HepG2 (cell line): ENCODE results near the gene TTLL12. TPM values are rescaled to one million over a fixed set of nuclear protein-coding genes. Genes with fewer than 3 reads are reported as not detected.

Experiments
- ETV5 ChIP-seq: IDR thresholded peaks from 2 replicates; pipeline ENCODE4 v1.6.1; 2018; ENCODE audit warnings: missing biosample characterization, missing genetic modification reagents, inconsistent platforms, borderline replicate concordance
- GABPB1 ChIP-seq: IDR thresholded peaks from 2 replicates; pipeline ENCODE4 v1.6.1; 2016; ENCODE audit warnings: mild to moderate bottlenecking, missing genetic modification reagents, moderate library complexity, missing compliant biosample characterization
- HMG20B ChIP-seq: conservative IDR thresholded peaks from 2 replicates; pipeline ENCODE4 v1.6.1; 2016; ENCODE audit warnings: missing genetic modification reagents, missing compliant biosample characterization
- MTF2 ChIP-seq: sonication (generic); formaldehyde crosslinking; IDR thresholded peaks from 2 replicates; pipeline ENCODE4 v1.5.0; 2020; ENCODE audit warnings: missing genetic modification reagents, borderline replicate concordance
- NFKBIZ ChIP-seq: IDR thresholded peaks from 2 replicates; pipeline ENCODE4 v1.6.1; 2018; ENCODE audit warnings: missing genetic modification reagents, missing compliant biosample characterization
- PAX8 ChIP-seq: sonication (generic); formaldehyde crosslinking; IDR thresholded peaks from 2 replicates; pipeline ENCODE4 v1.8.0; 2022; ENCODE audit warnings: mild to moderate bottlenecking, missing genetic modification reagents, borderline replicate concordance
- RAD21 ChIP-seq: fragments of 450-650 bp; formaldehyde crosslinking; IDR thresholded peaks from 2 replicates; pipeline ENCODE4 v1.5.0; 2020; ENCODE audit warnings: mild to moderate bottlenecking
- RBAK ChIP-seq: sonication (generic); formaldehyde crosslinking; IDR thresholded peaks from 2 replicates; pipeline ENCODE4 v1.5.1; 2020; ENCODE audit warnings: mild to moderate bottlenecking, missing genetic modification reagents
- SMAD3 ChIP-seq: sonication (generic); formaldehyde crosslinking; IDR thresholded peaks from 2 replicates; pipeline ENCODE4 v1.4.0; 2020; ENCODE audit warnings: missing genetic modification reagents
- SRSF1 ChIP-seq: fragments of 200-400 bp; formaldehyde crosslinking; optimal IDR thresholded peaks from 2 replicates; pipeline ENCODE3; 2017; ENCODE audit warnings: mild to moderate bottlenecking, low read depth, low read length, moderate library complexity
- TBX3 ChIP-seq: fragments of 450-650 bp; IDR thresholded peaks from 2 replicates; pipeline ENCODE4 v1.6.1; 2017; ENCODE audit warnings: antibody characterized with exemption, mild to moderate bottlenecking, inconsistent platforms, borderline replicate concordance
- TCF7L2 ChIP-seq: IDR thresholded peaks from 2 replicates; pipeline ENCODE4 v1.6.1; 2011; ENCODE audit warnings: mild to moderate bottlenecking, low read depth, low read length, moderate library complexity
- ZBTB8A ChIP-seq: sonication (generic); formaldehyde crosslinking; IDR thresholded peaks from 2 replicates; pipeline ENCODE4 v1.4.0; 2020; ENCODE audit warnings: mild to moderate bottlenecking, low read depth, missing genetic modification reagents, borderline replicate concordance
- ZNF724P ChIP-seq: sonication (generic); formaldehyde crosslinking; IDR thresholded peaks from 2 replicates; pipeline ENCODE4 v1.8.0; 2022; ENCODE audit warnings: missing genetic modification reagents, borderline replicate concordance
- ZNF775 ChIP-seq: sonication (generic); formaldehyde crosslinking; IDR thresholded peaks from 2 replicates; pipeline ENCODE4 v1.4.0; 2020; ENCODE audit warnings: missing genetic modification reagents, mild to moderate bottlenecking, moderate library complexity, borderline replicate concordance
- ZZZ3 ChIP-seq: sonication (generic); formaldehyde crosslinking; IDR thresholded peaks from 2 replicates; pipeline ENCODE4 v1.4.0; 2020; ENCODE audit warnings: missing genetic modification reagents, mild to moderate bottlenecking, borderline replicate concordance
- polyA plus RNA-seq, 8 experiments: library from polyadenylated mRNA; depleted of rRNA in 3 of 8; stranded (reverse) in 7 of 8; unstranded in 1 of 8; fragments of >200 nt; fragmentation: Illumina TruSeq in 4 of 8; extraction: Trizol in 4 of 8; gene quantifications; 2 replicates each; pipeline versions ENCODE4 v1.2.1 to v1.2.3, GENCODE V29; 2011 to 2016; ENCODE audit warnings: low read depth in 4 of 8, missing spikeins in 1 of 8, mixed read lengths in 1 of 8; ENCODE audit not compliant: insufficient read depth in 1 of 8
- total RNA-seq, 5 experiments: library from RNA; depleted of rRNA; stranded (reverse); fragments of >200 nt; fragmentation: Illumina TruSeq; extraction: Trizol; gene quantifications; 2 replicates each; pipeline ENCODE4 v1.2.3, GENCODE V29; 2016; ENCODE audit warnings: low read depth in 1 of 5
- TF ChIP-seq, protein P1 (sequence below): sonication (generic); formaldehyde crosslinking; IDR thresholded peaks from 2 replicates; pipeline ENCODE4 v1.5.0; 2020; ENCODE audit warnings: mild to moderate bottlenecking, missing genetic modification reagents
- TF ChIP-seq, protein P2 (sequence below), 2 experiments: sonication (generic) in 1 of 2; formaldehyde crosslinking in 1 of 2; IDR thresholded peaks; 2 replicates each; pipeline versions ENCODE4 v1.4.0 to v1.6.1; 2016 to 2020; ENCODE audit warnings: borderline replicate concordance in 1 of 2, low read depth in 1 of 2, mild to moderate bottlenecking in 1 of 2, missing genetic modification reagents in 1 of 2
- TF ChIP-seq, protein P3 (sequence below): IDR thresholded peaks from 2 replicates; pipeline ENCODE4 v1.4.0; 2020; ENCODE audit warnings: mild to moderate bottlenecking, missing genetic modification reagents

The TTLL12 gene
- total and polyA plus RNA-seq, 2 of the 13 experiments (the other 11 are each of a cell fraction or from before 2014, with no cell fraction given), result 11.9 to 38.1 TPM

DNA sequence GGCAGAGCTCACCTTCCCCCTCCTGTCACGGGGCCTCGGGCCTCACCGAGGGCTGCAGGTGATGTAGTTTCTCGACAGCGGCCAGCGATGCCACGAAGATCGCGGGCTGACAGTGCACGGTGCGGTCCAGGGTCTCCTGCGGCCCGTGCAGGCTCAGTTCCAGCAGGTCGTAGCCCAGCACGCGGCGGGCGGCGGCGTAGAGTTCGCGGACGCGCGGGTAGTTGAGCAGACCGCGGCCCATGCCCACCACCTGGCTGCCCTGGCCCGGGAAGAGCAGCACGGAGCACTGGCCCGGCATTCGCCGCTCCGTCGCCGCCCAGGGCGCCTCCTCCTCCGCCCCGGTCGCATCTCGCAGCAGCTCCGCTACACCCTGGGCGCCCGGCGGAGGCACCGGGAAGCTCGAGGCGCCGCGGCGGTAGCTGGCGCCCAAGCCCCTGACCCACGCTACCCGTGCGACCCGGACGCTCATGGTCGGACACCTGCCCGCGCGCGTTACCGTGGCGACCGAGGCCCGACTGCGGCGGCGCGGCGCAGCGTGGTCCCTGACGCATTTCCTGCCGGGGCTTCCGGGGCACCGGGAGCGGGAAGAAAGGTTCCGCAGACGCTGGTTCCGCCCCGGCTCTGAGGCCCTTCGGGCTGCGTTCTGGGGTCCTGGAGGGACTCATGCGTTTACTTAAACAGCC, 43.9 kb downstream of the TTLL12 start, which contains the start of gene MCAT (continued):
- peak; percentile 79 for TF ChIP-seq ETV5
- TF ChIP-seq, protein P1, sequence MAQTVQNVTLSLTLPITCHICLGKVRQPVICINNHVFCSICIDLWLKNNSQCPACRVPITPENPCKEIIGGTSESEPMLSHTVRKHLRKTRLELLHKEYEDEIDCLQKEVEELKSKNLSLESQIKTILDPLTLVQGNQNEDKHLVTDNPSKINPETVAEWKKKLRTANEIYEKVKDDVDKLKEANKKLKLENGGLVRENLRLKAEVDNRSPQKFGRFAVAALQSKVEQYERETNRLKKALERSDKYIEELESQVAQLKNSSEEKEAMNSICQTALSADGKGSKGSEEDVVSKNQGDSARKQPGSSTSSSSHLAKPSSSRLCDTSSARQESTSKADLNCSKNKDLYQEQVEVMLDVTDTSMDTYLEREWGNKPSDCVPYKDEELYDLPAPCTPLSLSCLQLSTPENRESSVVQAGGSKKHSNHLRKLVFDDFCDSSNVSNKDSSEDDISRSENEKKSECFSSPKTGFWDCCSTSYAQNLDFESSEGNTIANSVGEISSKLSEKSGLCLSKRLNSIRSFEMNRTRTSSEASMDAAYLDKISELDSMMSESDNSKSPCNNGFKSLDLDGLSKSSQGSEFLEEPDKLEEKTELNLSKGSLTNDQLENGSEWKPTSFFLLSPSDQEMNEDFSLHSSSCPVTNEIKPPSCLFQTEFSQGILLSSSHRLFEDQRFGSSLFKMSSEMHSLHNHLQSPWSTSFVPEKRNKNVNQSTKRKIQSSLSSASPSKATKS (CRISPR knock-in tag), result no peak
- TF ChIP-seq MTF2 (CRISPR knock-in tag), result no peak; the same call in 1 of the 2 replicates
- TF ChIP-seq SRSF1, result no peak
- TF ChIP-seq RBAK (CRISPR knock-in tag), result no peak
- peak; percentile 86; the same call in 1 of the 2 replicates for TF ChIP-seq SMAD3 (CRISPR knock-in tag)
- peak; percentile 99 for TF ChIP-seq GABPB1 (CRISPR knock-in tag)
- TF ChIP-seq, protein P2, sequence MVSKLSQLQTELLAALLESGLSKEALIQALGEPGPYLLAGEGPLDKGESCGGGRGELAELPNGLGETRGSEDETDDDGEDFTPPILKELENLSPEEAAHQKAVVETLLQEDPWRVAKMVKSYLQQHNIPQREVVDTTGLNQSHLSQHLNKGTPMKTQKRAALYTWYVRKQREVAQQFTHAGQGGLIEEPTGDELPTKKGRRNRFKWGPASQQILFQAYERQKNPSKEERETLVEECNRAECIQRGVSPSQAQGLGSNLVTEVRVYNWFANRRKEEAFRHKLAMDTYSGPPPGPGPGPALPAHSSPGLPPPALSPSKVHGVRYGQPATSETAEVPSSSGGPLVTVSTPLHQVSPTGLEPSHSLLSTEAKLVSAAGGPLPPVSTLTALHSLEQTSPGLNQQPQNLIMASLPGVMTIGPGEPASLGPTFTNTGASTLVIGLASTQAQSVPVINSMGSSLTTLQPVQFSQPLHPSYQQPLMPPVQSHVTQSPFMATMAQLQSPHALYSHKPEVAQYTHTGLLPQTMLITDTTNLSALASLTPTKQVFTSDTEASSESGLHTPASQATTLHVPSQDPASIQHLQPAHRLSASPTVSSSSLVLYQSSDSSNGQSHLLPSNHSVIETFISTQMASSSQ (IDR thresholded peaks at IDR 0.05; ENCODE audit: low read depth), result no peak
- TF ChIP-seq, protein P2 (CRISPR knock-in tag; IDR thresholded peaks at IDR 0.05; ENCODE audit: borderline replicate concordance), result no peak
- TF ChIP-seq ZNF775 (CRISPR knock-in tag), result no peak
- peak; percentile 32; the same call in 1 of the 2 replicates for TF ChIP-seq ZNF724P (CRISPR knock-in tag)
- TF ChIP-seq TBX3, result no peak
- TF ChIP-seq, protein P3, sequence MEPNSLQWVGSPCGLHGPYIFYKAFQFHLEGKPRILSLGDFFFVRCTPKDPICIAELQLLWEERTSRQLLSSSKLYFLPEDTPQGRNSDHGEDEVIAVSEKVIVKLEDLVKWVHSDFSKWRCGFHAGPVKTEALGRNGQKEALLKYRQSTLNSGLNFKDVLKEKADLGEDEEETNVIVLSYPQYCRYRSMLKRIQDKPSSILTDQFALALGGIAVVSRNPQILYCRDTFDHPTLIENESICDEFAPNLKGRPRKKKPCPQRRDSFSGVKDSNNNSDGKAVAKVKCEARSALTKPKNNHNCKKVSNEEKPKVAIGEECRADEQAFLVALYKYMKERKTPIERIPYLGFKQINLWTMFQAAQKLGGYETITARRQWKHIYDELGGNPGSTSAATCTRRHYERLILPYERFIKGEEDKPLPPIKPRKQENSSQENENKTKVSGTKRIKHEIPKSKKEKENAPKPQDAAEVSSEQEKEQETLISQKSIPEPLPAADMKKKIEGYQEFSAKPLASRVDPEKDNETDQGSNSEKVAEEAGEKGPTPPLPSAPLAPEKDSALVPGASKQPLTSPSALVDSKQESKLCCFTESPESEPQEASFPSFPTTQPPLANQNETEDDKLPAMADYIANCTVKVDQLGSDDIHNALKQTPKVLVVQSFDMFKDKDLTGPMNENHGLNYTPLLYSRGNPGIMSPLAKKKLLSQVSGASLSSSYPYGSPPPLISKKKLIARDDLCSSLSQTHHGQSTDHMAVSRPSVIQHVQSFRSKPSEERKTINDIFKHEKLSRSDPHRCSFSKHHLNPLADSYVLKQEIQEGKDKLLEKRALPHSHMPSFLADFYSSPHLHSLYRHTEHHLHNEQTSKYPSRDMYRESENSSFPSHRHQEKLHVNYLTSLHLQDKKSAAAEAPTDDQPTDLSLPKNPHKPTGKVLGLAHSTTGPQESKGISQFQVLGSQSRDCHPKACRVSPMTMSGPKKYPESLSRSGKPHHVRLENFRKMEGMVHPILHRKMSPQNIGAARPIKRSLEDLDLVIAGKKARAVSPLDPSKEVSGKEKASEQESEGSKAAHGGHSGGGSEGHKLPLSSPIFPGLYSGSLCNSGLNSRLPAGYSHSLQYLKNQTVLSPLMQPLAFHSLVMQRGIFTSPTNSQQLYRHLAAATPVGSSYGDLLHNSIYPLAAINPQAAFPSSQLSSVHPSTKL (CRISPR knock-in tag), result peak; percentile 48; the same call in 1 of the 2 replicates
- 0 out of 2 replicates have a peak, but pooled peaks have one; percentile 39 for TF ChIP-seq NFKBIZ
- TF ChIP-seq PAX8 (CRISPR knock-in tag), result no peak
- no peak for TF ChIP-seq ZBTB8A (CRISPR knock-in tag)
- no peak for TF ChIP-seq RAD21
- TF ChIP-seq TCF7L2, result no peak
- TF ChIP-seq HMG20B (CRISPR knock-in tag), result no peak
- TF ChIP-seq ZZZ3 (CRISPR knock-in tag), result peak; percentile 82; the same call in 1 of the 2 replicates
